Activated naive CD8-positive, alpha-beta T cell (primary cell): ENCODE results near the gene CYP4F11.
"Not testable (repeated sequence)": the region's sequence is repeated elsewhere in the genome, so short reads cannot be mapped to it uniquely, and the experiment has no call there.

ENCODE experiments used
- H3K27ac Mint-ChIP-seq: one replicate; pipeline ENCODE4 v1.8.0; 2021; ENCODE audit warnings: mixed read lengths
- H3K27me3 Mint-ChIP-seq: one replicate; pipeline ENCODE4 v1.8.0; 2021; ENCODE audit warnings: mixed read lengths
- H3K36me3 Mint-ChIP-seq: one replicate; pipeline ENCODE4 v1.8.0; 2021; ENCODE audit warnings: mixed read lengths
- H3K4me1 Mint-ChIP-seq: one replicate; pipeline ENCODE4 v1.8.0; 2021; ENCODE audit warnings: low read depth, mixed read lengths
- H3K4me3 Mint-ChIP-seq: one replicate; pipeline ENCODE4 v1.8.0; 2021; ENCODE audit warnings: mild to moderate bottlenecking, mixed read lengths
- H3K9me3 Mint-ChIP-seq: one replicate; pipeline ENCODE4 v1.8.0; 2021; ENCODE audit warnings: low read depth, mixed read lengths

The CYP4F11 gene

DNA sequence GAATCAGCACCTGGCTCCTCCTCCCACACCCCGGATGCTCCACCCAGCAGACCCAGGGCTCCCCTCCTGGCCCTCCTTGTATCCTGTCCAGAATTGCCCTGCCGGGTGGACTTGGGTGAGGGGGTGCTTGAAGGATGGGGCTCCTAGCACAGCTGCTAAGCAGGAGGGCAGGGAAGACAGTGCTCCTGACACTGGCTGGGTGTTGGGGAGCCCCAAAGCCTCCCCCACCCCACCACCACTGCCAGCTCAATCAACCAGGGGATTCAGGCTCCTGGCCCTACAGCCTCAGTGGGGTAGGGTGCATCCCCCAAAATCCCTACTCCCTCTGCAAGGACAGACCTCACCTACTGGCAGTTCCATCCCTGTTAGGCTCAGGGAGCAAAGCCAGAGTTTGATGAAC is 2.6 kb upstream of the CYP4F11 start:
- Mint-ChIP-seq H3K27ac (no peak overlapping the region), H3K9me3 (no peaks in the 10 kb centered on the region), H3K36me3 (no peaks in the 10 kb centered on the region), H3K27me3 (peaks cover 7% of the 10 kb centered on the region), H3K4me1 (no peaks in the 10 kb centered on the region), H3K4me3 (no peak overlapping the region)

DNA sequence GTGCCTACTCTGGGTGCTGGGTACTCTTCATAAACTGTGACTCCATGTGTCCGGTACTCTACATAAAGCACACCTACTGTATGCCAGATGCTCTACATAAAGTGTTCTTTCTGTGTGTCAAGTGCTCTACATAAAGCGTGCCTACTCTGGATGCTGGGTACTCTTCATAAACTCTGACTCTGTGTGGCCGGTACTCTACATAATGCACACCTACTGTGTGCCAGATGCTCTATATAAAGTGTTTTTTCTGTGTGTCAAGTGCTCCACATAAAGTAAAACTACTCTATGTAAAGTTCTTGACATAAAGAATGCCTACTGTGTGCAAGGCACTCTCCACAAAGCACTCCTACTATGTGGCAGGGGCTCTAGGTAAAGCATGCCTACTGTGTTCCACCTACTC is 1.8 kb upstream of the CYP4F11 start:
- Mint-ChIP-seq H3K27me3 (peaks cover 7% of the 10 kb centered on the region), H3K36me3 (no peaks in the 10 kb centered on the region), H3K4me3 (no peak overlapping the region), H3K4me1 (no peaks in the 10 kb centered on the region), H3K9me3 (no peaks in the 10 kb centered on the region), H3K27ac (no peak overlapping the region)

DNA sequence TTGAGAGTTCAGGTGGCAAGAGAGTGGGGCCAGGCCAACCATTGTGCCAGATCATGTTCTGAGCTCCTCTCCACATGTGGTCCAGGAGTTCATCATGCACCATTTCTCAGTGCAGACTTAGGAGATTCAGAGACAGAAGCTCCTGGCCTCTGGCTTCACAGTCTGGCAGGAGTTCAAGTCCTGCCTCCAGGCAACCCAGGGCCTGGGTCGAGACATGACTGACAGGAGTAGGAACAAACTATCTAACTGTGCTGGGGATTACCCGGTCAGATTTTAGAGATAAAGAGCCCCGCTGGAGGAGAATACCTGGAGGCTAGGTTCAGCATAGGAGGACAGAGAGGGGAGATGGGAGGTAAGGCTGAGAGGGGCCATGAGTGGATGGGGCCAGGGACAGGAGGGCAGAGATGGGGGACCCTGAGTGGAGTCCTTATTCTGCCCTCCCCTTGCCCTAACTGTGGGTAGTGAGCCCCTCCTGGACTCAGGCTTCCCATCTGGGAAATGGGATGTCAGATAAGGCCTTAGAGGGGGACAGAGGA is 906 bp upstream of the CYP4F11 start:
- H3K27me3 Mint-ChIP-seq, result peaks cover 8% of the 10 kb centered on the region
- no peaks in the 10 kb centered on the region for H3K36me3 Mint-ChIP-seq
- no peaks in the 10 kb centered on the region for H3K9me3 Mint-ChIP-seq
- H3K4me3 Mint-ChIP-seq, result no peak overlapping the region
- H3K27ac Mint-ChIP-seq, result no peak overlapping the region
- no peaks in the 10 kb centered on the region for H3K4me1 Mint-ChIP-seq

DNA sequence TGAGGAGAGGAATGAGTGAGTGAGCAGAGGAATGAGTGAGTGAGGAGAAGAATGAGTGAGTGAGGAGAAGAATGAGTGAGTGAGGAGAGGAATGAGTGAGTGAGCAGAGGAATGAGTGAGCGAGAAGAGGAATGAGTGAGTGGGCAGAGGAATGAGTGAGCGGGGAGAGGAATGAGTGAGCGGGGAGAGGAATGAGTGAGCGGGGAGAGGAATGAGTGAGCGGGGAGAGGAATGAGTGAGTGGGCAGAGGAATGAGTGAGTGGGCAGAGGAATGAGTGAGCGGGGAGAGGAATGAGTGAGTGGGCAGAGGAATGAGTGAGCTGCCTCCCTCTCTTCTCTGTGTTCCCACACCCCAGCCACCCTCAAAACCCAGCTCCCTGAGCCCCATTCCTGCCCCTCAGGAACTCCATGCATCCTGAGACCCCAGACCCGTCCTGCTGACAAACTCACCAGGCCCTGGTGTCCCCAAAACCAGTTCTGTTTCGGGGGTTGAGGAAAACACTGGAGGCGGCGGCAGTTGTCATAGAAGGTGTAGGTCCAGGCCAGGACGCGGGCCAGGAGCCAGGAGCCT is 483 bp downstream of the CYP4F11 start:
- not testable (repeated sequence) for H3K4me3 Mint-ChIP-seq, H3K36me3 Mint-ChIP-seq, H3K9me3 Mint-ChIP-seq, H3K27ac Mint-ChIP-seq, H3K4me1 Mint-ChIP-seq
- H3K27me3 Mint-ChIP-seq, result peaks cover 16% of the 10 kb centered on the region

DNA sequence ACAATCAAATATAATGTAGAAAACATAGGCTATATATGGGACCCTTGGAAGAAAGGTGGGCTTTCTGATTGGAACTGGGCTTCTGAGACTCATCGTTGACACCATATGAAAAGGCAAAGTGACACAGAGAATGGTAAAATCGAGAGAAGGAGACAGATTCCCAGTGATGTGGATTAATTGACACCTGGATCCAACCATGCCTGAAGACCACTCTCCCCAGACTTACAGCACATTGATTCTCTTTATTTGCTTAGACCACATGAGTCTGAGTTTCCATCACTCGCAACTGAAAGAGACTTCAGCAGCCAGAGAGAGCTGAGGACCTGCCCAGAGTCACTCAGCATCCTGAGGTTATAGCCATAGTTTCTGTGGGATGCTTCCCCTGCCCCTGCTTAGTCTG is 6.0 kb downstream of the CYP4F11 start:
- Mint-ChIP-seq H3K4me1 (no peaks in the 10 kb centered on the region), H3K27me3 (peaks cover 48% of the 10 kb centered on the region), H3K27ac (no peak overlapping the region), H3K9me3 (no peaks in the 10 kb centered on the region), H3K36me3 (no peaks in the 10 kb centered on the region), H3K4me3 (no peak overlapping the region)

DNA sequence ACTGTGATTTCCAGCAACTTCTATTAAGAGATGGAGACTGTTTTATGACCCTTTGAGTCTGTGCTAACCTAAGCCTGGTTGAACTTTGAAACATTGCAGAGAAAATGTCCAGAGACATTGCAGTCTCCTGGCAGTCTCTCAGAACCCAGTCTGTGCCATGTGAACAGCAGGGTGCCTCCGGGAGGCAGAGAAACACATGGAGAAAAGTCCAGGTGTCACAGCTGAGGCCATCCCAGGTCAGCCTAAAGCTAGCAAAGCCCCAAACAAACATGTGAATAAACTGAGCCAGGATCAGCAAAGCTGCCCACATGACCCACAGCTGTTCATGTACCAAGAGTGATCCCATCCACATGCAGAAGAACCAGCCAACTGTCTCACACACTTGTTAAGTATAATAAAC is 7.8 kb downstream of the CYP4F11 start:
- Mint-ChIP-seq H3K4me1 (no peaks in the 10 kb centered on the region), H3K27ac (no peak overlapping the region), H3K36me3 (no peaks in the 10 kb centered on the region), H3K4me3 (no peak overlapping the region), H3K9me3 (no peaks in the 10 kb centered on the region), H3K27me3 (peaks cover 48% of the 10 kb centered on the region)

DNA sequence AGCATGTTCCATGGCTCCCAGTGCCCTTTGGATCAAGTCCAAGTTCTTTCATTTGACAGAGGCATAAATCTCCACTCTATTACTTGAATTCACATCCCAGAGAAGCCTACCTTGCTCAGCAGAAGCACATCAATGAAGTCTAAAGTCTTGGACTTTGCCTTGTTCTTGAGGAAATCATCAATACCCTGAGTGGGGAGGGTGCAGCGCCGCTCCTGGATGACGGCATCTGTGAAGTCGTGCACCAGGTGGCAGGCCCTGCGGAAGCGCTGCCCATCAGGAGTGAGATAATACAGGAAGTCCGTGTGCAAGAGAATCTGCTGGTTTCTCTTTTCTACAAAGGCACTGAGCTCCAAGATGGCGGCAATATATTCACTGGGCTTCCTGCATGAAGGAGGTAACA is 10.6 kb downstream of the CYP4F11 start:
- Mint-ChIP-seq H3K27me3 (peaks cover 38% of the 10 kb centered on the region), H3K36me3 (no peaks in the 10 kb centered on the region), H3K27ac (no peak overlapping the region), H3K4me1 (no peaks in the 10 kb centered on the region), H3K9me3 (no peaks in the 10 kb centered on the region), H3K4me3 (no peak overlapping the region)

DNA sequence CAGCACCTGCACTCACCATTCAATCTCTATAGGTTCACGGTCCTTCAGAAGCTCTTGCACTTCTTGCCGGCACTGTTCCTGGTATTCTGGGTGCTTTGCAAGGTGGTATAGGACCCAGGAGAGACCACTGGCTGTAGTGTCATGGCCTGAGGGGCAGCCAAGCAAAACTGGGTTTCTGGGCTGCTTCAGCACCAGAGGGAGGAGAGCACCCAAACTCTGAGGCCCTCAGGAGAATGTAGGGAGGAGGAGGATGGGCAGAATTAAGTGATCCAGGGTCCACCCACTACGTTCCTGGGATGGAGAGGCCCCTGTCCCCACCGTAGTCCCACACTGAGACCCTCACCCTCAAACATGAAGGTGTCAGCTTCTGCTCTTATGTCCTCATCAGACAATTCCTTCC is 12.3 kb downstream of the CYP4F11 start:
- Mint-ChIP-seq H3K4me1 (no peaks in the 10 kb centered on the region), H3K27me3 (peaks cover 41% of the 10 kb centered on the region), H3K36me3 (no peaks in the 10 kb centered on the region), H3K4me3 (no peak overlapping the region), H3K9me3 (no peaks in the 10 kb centered on the region), H3K27ac (no peak overlapping the region)

DNA sequence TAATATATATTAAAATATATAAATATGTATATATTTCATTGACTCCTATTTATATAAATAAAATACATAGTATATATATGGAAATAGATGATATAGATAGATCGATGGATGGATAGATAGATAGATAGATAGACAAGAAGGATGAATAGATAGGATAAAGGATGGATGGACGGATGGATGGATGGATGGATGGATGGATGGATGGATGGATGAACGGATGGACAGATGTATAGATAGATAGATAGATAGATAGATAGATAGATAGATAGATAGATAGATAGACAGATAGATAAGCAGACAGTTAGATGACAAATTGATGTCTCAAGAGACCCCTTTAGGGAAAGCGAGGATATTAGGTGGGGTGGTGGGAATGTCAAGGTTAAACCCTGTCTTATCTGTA is 15.1 kb downstream of the CYP4F11 start:
- Mint-ChIP-seq H3K9me3 (no peaks in the 10 kb centered on the region), H3K27ac (no peak overlapping the region), H3K27me3 (peaks cover 41% of the 10 kb centered on the region), H3K36me3 (no peaks in the 10 kb centered on the region), H3K4me1 (no peaks in the 10 kb centered on the region), H3K4me3 (no peak overlapping the region)

DNA sequence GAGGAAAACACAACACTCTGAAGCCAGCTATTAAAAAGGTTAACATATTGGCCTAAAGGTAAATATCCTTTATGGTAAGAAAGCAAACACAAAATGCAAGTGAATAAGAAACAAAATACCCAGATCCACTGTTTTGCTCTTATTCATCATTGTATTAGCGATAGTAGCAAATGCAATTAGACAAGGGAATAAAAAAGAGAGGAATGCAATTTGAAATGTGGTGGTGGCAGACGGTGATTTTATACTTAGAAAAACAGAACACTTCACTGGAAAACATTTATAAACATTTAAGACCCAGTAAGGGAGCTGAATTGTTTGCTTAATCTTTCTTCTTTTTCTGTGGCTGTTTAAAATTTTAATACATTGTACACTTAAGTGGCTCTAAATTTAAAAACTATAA is 19.2 kb downstream of the CYP4F11 start:
- no peaks in the 10 kb centered on the region for H3K36me3 Mint-ChIP-seq
- H3K4me1 Mint-ChIP-seq, result peaks cover 2% of the 10 kb centered on the region
- H3K9me3 Mint-ChIP-seq, result no peaks in the 10 kb centered on the region
- peaks cover 54% of the 10 kb centered on the region for H3K27me3 Mint-ChIP-seq
- H3K4me3 Mint-ChIP-seq, result no peak overlapping the region
- no peak overlapping the region for H3K27ac Mint-ChIP-seq

DNA sequence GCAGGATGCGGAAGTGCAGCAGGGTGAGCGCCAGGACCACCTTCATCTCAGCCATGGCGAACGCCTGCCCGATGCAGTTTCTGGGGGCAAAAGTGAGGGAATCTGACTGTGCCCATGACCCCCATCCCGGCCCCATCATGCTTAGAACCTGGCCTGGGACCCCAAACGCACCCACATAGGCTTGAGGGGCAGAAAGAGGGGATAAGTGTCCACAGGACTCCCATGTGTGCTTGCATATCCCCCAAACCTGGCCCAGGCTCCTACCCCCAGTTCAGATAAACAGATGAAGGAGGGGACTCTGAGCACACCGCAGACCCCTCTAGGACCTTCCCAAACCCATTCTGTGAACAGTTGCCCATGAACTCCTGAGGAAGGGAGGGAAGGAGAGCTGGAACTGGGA is 20.5 kb downstream of the CYP4F11 start:
- peaks cover 2% of the 10 kb centered on the region for H3K4me1 Mint-ChIP-seq
- H3K36me3 Mint-ChIP-seq, result no peaks in the 10 kb centered on the region
- H3K27me3 Mint-ChIP-seq, result peaks cover 59% of the 10 kb centered on the region
- no peaks in the 10 kb centered on the region for H3K9me3 Mint-ChIP-seq
- no peak overlapping the region for H3K4me3 Mint-ChIP-seq
- no peak overlapping the region for H3K27ac Mint-ChIP-seq

DNA sequence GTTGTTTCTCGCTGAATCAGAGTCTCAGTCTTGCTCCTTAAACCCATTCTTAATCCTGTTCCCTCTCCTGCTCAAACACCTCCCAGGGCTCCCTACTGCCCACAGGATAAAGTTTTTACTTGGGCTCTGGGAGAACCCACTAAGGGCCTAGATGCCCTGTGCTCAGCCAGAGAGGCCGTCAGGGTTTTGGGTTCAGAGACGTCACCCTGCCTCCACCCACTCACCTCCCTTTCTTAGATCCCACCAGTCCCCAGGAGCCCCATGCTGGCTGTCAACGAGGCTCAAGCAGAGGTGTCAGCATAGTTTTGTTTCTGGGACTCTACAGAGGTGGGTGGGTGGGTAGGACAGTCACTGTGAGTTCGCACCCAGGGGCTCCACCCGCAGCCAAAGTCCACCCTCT is 20.9 kb downstream of the CYP4F11 start:
- Mint-ChIP-seq H3K4me3 (no peak overlapping the region), H3K4me1 (peaks cover 2% of the 10 kb centered on the region), H3K27ac (no peak overlapping the region), H3K36me3 (no peaks in the 10 kb centered on the region), H3K9me3 (no peaks in the 10 kb centered on the region), H3K27me3 (peaks cover 56% of the 10 kb centered on the region)

DNA sequence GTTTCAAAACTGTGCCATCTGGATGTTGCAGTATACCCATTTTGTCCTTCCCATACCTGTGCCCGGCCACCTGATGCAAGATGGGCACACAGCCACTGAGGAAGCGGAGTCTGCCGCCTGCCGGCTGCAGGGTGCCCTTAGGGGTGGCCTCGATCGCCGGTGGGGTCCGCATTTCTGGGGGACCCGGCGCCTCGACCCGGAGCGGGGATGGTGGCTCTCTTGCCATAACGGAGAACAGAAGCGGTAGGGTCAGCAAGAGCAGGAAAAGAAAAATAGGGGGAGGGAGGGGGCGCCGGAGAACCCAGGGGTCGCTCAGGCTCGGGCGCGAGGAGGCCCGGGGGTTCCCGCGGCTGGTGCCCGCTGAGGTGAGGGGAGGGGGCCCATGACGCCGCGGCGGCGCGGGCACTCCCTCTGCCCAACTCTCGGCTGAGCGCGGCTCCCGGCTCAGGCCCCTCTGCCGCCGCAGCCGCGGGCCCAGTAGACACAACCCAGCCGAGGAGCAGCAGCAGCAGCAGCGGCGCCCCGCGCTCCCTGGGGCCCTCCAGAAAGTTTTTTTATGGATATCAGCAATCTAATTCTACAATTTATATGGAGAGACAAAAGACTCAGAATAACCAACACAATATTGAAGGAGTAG is 22.6 kb downstream of the CYP4F11 start:
- H3K4me1 Mint-ChIP-seq, result peaks cover 2% of the 10 kb centered on the region
- no peaks in the 10 kb centered on the region for H3K9me3 Mint-ChIP-seq
- H3K36me3 Mint-ChIP-seq, result peaks cover 3% of the 10 kb centered on the region
- no peak overlapping the region for H3K27ac Mint-ChIP-seq
- peaks cover 49% of the 10 kb centered on the region for H3K27me3 Mint-ChIP-seq
- H3K4me3 Mint-ChIP-seq, result no peak overlapping the region

DNA sequence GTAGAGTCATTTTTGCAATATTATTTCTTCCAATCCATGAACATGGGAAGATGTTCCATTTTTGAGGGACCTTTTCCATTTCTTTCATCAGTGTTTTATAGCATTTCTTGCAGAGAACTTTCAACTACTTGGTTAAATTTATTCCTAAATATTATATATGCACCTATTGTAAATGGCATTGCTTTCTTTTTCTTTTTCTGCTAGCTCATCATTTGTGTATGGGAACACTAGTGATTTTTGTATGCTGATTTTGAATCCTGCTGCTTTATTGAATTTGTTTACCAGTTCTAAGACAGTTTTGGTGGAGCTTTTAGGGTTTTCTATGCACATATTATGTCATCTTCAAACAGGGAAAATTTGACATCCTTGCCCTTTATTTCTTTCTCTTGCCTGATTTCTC is 29.3 kb downstream of the CYP4F11 start:
- Mint-ChIP-seq H3K27ac (no peak overlapping the region), H3K9me3 (no peaks in the 10 kb centered on the region), H3K4me3 (no peak overlapping the region), H3K36me3 (peaks cover 4% of the 10 kb centered on the region), H3K27me3 (peaks cover 26% of the 10 kb centered on the region), H3K4me1 (peaks cover 8% of the 10 kb centered on the region)

DNA sequence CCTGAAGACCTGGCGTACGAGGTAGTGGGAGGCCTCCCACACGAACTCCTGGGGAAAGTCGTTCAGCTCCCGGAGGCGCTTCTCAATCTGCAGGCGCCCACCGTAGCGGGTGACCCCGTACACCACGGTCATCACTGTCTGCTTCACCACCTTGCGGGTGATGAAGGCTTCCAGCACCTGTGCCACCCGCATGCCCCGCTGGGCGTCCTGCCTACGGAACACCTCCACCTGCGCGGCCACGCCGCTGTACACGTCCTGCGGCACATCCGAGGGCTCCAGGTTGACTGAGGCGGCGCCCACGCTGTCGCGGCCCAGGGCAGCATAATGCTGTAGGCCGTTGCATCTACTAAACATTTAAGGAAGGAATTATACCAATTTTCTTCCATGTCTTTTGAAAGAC is 31.4 kb downstream of the CYP4F11 start:
- not testable (repeated sequence) for H3K36me3 Mint-ChIP-seq, H3K27ac Mint-ChIP-seq, H3K4me3 Mint-ChIP-seq, H3K9me3 Mint-ChIP-seq
- peaks cover 18% of the 10 kb centered on the region for H3K27me3 Mint-ChIP-seq
- peaks cover 11% of the 10 kb centered on the region for H3K4me1 Mint-ChIP-seq

DNA sequence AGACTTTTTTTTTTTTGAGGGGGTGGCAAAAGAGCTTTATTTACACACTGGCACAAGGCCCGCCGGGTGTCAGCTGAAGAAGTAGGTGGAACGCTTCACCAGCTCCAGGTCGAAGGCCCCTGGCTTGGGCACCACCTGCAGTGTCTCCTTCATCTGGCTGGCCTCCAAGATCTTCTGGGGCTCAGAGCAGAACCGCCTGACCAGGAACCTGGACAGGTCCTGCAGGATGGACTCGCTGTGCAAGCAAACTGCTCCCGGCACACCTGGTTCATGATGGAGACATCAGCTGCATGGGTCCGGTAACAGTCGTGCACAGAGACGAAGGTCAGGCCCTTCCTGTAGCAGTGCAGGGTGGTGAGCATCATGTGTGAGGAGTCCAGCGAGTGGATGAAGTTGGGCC is 32.1 kb downstream of the CYP4F11 start:
- Mint-ChIP-seq H3K27me3 (peaks cover 16% of the 10 kb centered on the region), H3K9me3 (no peaks in the 10 kb centered on the region), H3K36me3 (peaks cover 4% of the 10 kb centered on the region), H3K4me3 (no peak overlapping the region), H3K4me1 (peaks cover 11% of the 10 kb centered on the region), H3K27ac (no peak overlapping the region)
